ENCODE results near the gene NECAB3.

DNA sequence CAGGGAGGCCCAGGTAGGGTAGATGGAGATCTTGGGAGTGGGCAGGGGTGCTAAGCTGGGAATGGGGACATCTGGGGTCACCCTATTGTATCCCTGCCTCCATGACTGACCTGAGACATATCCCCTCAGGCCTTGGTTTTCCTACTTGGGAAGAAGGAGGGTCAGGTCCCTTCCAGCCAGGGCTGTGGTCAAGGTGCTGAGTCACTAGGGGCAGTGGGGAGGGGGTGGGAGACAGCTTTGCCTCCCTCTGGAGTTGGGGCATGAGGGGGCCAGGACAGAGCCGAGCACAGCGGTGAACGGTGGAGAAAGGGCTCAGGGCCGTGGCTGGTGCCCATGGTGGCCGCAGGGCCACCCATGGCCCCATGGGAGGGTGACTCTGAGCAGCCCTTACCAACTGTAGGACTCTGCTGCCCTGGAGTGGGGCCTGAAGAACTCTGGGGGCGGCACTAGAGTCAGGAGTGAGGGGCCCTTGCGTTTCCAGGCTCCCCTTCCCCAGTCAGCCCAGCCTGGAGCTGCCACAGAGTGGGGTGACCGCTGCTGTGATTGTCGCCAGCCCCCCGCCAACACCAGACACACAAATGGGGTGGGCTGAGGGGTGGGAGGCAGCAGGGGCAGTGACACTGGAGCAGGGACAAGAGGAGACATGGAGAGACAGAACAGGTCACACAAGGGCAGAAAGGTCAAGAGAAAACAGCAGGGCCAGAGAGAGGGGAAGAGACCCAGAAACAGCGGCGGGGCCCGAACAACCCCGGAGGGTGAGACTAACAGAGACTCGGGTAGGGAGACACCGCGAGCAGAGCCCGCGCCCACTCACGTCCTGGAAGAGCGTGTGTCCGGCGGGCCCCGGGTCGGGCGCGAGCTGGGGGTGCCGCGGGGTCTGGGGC, 576 bp downstream of the NECAB3 start:
- TF ChIP-seq, protein P1, sequence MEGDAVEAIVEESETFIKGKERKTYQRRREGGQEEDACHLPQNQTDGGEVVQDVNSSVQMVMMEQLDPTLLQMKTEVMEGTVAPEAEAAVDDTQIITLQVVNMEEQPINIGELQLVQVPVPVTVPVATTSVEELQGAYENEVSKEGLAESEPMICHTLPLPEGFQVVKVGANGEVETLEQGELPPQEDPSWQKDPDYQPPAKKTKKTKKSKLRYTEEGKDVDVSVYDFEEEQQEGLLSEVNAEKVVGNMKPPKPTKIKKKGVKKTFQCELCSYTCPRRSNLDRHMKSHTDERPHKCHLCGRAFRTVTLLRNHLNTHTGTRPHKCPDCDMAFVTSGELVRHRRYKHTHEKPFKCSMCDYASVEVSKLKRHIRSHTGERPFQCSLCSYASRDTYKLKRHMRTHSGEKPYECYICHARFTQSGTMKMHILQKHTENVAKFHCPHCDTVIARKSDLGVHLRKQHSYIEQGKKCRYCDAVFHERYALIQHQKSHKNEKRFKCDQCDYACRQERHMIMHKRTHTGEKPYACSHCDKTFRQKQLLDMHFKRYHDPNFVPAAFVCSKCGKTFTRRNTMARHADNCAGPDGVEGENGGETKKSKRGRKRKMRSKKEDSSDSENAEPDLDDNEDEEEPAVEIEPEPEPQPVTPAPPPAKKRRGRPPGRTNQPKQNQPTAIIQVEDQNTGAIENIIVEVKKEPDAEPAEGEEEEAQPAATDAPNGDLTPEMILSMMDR (IDR thresholded peaks at IDR 0.05; ENCODE audit: low read depth, low read length, missing input control): no peak
- no peak for TF ChIP-seq REST (IDR thresholded peaks at IDR 0.05)
- no peak for TF ChIP-seq GABPA (IDR thresholded peaks at IDR 0.05 in 1 of 2, conservative IDR thresholded peaks at IDR 0.05 in 1 of 2)
- TF ChIP-seq ATF3 (IDR thresholded peaks at IDR 0.05): no peak
